GM13977 (cell line): ENCODE measurements around the gene PDE4B.

Experiments
- DNase-seq: peaks from one replicate; pipeline ENCODE4 v3.0.0; 2012; ENCODE audit warnings: low spot score
- in situ Hi-C: fragments of 300-500 bp; cut with MboI; formaldehyde crosslinking; loops from one replicate; pipeline ENCODE4 v1.12.0; 2022; ENCODE audit warnings: low sequenced_read_pairs, low pct_unique_long_range_greater_than_20kb, mixed read lengths, inconsistent platforms; ENCODE audit not compliant: unreplicated experiment
- TF ChIP-seq, protein P1 (sequence below): IDR thresholded peaks from 2 replicates; pipeline ENCODE4 v1.5.1; 2012; ENCODE audit warnings: mild to moderate bottlenecking, control low read depth; ENCODE audit not compliant: insufficient read depth; ENCODE audit errors: extremely low read depth, missing control alignments

The PDE4B gene

DNA sequence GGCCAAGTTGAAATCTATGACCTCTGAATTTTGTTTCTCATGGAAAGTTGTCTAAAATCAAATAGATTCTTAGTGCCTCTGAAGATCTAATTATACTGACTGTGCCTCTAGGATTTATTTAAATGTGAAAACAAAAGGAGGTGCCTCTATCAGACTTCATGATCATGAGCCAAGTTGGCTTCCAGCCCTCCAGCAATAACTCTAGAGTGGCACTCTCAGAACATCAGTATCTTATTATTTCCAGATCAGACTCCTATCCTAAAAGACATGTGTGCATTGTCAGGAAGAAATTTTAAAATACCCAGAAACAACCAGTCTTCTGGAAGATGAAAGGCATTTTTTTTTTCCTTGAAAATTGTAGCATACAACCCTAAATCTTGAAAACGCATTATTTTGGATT lies 368.0 kb downstream of the PDE4B start:
- DNase-seq = no peak
- TF ChIP-seq, protein P1, sequence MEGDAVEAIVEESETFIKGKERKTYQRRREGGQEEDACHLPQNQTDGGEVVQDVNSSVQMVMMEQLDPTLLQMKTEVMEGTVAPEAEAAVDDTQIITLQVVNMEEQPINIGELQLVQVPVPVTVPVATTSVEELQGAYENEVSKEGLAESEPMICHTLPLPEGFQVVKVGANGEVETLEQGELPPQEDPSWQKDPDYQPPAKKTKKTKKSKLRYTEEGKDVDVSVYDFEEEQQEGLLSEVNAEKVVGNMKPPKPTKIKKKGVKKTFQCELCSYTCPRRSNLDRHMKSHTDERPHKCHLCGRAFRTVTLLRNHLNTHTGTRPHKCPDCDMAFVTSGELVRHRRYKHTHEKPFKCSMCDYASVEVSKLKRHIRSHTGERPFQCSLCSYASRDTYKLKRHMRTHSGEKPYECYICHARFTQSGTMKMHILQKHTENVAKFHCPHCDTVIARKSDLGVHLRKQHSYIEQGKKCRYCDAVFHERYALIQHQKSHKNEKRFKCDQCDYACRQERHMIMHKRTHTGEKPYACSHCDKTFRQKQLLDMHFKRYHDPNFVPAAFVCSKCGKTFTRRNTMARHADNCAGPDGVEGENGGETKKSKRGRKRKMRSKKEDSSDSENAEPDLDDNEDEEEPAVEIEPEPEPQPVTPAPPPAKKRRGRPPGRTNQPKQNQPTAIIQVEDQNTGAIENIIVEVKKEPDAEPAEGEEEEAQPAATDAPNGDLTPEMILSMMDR = no peak
- in situ Hi-C loops = no loop called here

DNA sequence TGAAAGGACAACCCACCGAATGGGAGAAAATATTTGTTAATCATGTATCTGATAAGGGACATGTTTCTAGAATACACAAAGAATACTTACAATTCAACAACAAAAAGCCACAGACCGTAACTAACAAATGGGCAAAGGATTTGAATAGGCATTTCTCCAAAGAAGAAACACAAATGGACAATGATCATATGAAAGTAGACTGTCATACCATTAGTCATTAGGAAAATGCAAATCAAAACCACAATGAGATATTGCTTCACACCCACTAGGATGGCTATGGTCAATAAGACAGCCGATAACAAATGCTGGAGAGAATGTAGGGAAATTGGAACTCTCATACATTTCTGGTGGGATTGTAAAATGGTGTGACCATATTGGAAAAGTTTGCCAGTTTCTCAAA lies 374.1 kb downstream of the PDE4B start:
- in situ Hi-C loops = no loop called here
- TF ChIP-seq, protein P1 = no peak
- DNase-seq = no peak

DNA sequence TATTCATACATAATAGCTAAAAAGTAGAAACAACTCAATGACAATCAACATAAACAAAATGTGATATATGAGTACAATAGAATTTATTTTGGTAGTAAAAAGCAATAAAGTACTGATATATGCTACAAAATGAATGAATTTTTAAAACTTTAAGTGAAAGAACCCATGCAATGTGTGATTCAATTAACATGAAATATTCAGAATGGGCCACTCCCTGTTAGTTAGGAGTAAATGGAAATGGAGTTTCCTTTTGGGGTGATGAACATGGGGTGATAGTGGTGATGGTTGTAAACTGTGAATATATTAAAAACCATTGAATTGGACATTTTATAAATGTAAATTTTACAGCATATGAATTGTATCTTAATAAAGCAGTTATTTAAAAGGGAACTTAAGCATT lies 374.6 kb downstream of the PDE4B start:
- no peak for DNase-seq
- in situ Hi-C loops = no loop called here
- TF ChIP-seq, protein P1 = no peak

DNA sequence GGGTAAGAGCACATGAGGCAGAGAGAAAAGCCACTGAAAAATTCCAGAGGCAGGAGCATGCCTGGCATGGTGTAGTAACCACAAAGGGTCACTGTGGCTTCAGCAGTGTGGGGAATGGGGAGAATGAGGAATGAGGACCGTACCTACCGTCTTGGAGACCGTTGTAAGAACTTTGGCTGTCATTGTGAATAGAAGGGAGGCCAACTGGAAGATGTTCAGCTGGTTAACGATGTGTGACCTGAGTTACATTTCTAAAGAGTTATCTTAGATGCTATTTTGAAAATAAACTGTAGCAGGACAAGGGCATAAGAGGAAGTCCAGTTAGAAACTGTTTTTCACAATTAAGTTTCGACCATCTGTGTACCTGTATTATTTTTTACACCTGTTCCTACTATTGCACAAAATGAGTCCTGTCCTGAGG lies 375.8 kb downstream of the PDE4B start:
- TF ChIP-seq, protein P1 = no peak
- DNase-seq = no peak
- in situ Hi-C loops = no loop called here

DNA sequence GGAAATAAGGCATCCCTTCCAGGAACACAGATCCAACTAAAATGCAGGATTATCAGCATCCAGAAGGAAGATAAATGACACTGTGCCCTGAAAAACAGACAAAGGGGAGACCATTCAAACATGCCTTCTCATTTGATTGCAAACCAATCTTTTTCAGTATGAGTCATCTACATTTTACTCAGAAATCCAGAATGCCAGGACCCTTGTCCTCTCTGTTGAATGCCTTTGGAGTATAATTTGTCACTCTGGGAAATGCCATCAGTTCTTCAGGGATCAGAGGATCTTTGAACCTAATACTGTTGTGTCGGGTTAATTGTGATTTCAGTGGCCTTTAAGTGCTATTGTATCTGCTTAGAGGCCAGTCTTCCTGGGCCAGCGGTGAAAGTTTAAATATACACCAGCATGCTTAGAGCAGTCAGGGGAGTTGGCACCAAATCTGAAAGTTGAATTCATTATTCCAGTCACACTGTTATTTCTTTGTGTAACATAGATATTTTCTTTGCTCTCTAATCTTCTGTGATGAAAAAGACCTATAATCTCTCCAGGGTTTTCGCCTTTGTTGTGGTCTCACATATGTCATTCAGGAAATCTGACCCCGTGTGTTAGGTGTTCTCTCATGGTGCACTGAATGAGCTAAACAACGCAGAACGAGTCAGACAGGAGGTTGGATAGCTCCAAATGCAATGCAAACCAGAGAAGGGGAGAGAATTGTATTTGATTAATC lies 376.4 kb downstream of the PDE4B start:
- TF ChIP-seq, protein P1 = no peak
- DNase-seq = no peak
- in situ Hi-C loops = no loop called here

- TF ChIP-seq, protein P1 = no peak
- DNase-seq = no peak
- in situ Hi-C loops = no loop called here
Measured at GRCh38 chr1:66172272-66172671, 379.6 kb downstream of the PDE4B start.

- in situ Hi-C loops = no loop called here
- TF ChIP-seq, protein P1 = no peak
- no peak for DNase-seq
Measured at GRCh38 chr1:66175098-66175497, 382.4 kb downstream of the PDE4B start.
